Ramos (cell line): Measurements from ENCODE around the gene TDRD5.

Source experiments
- in situ Hi-C: fragments of 300-500 bp; cut with MboI; formaldehyde crosslinking; loops from one replicate; pipeline ENCODE4 v1.14.3; 2022; ENCODE audit warnings: low sequenced_read_pairs; ENCODE audit not compliant: unreplicated experiment

The TDRD5 gene, protein sequence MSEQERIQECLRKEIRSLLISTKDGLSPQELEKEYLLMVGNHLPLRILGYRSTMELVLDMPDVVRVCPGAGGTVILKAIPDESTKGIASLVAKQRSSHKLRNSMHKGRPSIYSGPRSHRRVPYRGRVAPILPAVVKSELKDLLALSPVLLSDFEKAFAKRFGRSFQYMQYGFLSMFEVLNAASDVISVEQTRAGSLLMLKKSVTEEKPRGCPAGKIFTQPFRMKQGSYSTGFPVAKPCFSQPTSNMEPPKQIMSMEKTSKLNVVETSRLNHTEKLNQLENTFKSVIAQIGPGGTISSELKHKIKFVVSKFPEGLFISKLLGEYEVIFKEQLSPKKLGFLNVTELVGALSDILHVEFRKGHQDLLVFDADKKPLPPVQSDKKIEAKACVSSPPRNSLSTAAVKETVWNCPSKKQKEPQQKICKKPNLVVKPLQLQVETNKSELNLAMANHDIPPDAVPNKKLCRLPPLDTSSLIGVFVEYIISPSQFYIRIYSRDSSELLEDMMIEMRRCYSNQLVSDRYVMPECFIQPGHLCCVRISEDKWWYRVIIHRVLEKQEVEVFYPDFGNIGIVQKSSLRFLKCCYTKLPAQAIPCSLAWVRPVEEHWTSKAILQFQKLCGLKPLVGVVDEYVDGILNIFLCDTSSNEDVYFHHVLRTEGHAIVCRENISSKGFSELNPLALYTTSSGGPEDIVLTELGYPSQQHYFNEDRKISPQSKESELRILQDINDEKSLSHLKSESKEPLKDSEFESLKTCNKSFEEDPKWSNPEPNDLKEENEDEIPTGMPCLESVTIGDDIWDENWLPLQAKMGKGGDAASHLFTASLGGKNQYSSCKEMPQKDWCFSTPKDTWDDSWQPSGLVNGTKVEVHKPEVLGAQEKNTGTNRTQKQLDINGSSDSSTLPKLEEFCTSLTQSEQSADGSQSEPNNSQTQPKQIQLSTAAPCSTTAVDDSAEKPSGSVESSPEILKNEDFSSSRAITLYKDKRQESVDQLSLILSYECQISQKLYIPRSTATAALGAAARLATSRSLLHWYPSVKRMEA

DNA sequence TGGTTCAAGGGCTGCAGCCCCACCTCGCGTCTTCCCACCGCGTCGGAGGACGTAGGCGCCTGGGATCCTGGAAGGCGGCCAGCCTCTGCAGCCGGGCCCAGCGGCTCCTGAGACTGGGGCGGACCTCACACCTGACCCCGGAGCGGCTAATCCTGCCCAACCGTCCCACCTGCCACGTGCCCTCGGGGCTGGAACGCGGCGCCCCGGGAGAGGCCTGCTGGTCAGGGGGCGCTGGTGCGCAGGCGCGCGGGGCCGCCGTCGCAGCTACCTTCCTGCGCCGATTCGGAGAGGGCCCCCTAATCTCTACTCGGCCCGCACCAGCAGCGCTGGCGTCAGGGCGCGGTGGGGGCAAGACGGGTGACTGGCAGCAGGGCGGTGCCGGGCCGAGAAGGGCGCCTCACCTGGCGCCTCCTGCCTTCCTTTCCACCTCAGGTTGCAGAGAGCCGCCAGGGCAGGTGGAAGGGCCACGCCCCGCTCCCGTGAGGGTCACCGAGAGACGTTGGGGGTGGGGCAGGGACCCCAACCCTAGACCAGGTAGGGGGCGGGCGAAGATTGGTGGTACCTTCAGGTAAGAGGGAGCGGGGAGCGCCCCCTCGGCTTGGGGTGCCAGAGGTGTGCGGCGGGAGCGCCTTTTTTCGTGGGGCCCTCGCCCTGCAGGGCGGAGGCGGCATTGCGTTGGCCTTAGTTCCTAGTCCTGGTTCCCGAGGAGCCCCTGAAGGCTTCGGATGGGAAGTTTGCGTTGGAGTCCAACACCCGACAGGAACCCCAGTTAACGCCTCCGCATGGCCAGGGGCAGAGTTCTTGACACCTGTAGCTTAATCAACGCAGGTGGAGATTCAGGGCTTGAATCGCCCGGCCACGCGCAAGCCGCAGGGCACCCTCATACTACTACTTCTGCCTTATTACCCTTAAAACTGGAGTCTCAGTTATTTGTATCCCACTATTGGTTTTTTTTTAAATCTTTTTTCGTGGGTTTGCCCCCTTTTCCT is at the start of gene TDRD5:
TDRD5 (plus strand) TSS at position 241 of the 989 bp plus-strand sequence. CDS start 784 bp downstream, outside the sequence.
- in situ Hi-C loops, result no loop called here

DNA sequence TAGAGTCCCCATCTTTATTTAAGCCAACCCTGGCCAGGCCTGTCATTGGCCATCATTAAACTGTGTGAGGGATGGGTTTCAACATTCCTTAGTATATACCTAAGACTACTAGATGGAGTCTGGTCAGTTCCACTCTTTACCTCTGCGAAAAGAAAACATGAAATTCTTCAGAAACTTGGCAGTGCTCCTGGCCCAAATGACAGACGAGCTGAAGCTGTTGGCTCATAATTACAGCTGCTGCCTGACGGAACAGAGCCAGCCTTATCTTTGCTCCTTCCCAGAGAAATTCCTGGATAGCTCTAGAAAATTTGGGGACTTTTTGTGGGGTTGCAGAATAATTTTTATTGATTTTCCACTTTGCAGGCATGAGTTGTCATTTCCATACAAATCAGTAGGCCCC is 46.3 kb upstream of the TDRD5 start:
- in situ Hi-C loops, result no loop called here

DNA sequence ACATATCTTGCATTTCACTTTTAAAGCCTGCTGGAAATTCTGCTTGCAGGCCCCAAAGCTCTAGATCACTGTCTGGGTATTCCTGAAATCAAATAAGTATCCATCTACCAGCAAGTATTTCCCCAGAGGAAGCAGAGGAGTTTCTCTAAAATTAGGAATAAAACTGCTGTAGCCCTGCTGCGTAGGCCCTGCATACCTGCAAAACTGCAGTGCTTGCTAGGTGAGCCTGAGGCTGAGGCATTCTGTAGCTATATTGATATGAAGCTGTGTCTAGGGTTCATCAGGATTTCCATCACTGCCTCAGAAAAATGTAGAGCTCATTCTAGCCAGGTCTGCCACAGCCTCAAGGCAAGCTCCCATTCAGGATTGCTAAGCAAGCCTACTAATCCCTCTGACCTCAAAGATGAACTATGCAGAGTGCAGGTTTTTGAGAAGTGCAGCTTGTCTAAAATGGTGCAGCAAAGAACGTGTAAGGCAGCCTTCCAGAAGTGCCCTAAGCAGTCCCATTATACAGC is 44.6 kb upstream of the TDRD5 start:
- in situ Hi-C loops, result no loop called here

DNA sequence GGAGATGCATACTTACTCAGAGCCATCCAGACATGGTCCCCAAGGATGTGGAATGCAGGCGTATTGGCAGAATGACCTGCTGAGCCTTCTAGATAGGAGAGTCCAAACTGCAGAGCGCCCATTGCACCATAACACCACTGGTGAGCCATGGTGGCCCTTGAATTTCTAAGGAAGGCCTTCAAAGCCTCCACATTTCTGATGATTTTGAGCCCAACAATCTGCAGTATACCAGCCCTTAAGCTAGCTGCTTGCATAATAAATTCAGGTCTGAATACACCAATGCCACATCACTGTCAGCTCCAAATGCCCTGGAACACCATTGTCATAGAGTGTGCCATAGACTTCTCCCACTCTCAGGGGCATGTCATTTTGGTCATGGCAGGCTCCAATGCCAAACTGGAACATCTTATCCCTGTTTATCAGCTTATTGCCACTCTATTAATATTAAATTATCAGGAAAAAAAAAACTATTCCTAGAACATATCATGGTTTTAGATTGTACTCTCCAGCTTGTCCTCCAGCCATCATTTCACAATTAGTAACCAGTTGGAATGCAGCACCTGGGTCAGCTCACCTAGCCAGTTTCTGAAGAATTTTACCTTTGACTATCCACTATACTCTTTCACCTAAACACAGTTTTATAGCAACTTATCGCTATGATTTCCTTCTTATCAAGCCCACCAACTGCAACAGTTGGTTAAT is 42.8 kb upstream of the TDRD5 start:
- in situ Hi-C loops, result no loop called here

GRCh38 chr1:179549368-179549700 is 42.3 kb upstream of the TDRD5 start:
- in situ Hi-C loops, result no loop called here

DNA sequence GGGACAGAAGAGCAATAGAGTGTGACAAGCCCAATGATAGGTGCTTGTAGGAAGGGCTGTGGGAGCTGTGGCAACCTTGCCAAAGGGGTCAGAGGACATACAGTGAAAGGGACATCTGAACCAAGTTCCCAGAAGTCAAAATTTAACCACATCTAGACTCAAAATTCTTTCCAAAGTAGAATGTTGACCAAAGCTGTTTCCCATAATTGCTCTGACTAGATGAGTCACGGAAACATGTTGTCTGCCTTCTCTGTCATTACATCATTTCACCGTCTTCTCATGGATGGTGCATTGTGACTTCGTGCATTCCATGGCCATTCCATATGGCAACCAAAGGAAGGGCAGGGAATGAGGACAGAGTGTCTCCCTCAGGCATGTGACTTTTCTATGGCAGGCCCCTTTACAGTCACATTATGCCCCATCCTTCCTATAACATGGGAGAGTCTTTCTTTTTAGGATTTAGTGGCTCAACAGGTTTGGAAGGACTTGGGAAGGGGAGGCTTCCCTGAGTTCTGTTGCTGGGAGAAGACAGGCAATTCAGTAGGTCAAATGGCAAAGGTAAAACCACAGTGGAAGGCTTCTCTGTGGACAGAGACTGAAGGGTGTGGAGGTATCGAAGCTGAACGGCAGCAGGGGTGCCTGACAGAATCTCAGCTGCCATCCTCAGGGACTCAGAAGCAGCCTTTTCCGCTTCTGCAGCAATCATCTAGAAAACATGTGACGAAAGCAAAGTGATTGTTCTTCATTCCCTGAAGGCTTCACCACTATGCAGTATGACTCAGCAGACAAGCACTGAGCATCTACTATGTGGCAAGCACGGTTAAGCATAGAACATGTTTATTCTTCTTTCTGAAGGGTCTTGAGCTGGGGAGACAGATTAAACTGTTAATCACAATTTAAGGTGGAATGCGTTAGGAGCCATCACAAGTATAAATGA is 40.6 kb upstream of the TDRD5 start:
- in situ Hi-C loops, result no loop called here

GRCh38 chr1:179554427-179554826 is 37.2 kb upstream of the TDRD5 start:
- in situ Hi-C loops, result no loop called here

DNA sequence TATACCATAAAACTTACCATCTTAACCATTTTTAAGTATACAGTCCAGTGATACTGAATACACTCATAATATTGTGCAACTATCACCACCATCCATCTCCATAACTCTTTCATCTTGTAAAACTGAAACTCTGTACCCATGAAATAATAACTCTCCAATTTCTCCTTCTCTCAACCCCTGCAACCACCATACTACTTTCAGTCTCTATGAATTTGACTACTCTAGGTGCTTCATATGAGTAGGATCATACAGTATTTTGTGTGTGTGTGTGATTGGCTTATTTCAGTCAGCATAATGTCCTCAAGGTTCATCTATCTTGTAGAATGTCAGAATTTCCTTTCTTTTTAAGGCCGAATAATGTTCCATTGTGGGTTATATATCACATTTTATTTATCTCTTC is 33.6 kb upstream of the TDRD5 start:
- in situ Hi-C loops, result no loop called here

DNA sequence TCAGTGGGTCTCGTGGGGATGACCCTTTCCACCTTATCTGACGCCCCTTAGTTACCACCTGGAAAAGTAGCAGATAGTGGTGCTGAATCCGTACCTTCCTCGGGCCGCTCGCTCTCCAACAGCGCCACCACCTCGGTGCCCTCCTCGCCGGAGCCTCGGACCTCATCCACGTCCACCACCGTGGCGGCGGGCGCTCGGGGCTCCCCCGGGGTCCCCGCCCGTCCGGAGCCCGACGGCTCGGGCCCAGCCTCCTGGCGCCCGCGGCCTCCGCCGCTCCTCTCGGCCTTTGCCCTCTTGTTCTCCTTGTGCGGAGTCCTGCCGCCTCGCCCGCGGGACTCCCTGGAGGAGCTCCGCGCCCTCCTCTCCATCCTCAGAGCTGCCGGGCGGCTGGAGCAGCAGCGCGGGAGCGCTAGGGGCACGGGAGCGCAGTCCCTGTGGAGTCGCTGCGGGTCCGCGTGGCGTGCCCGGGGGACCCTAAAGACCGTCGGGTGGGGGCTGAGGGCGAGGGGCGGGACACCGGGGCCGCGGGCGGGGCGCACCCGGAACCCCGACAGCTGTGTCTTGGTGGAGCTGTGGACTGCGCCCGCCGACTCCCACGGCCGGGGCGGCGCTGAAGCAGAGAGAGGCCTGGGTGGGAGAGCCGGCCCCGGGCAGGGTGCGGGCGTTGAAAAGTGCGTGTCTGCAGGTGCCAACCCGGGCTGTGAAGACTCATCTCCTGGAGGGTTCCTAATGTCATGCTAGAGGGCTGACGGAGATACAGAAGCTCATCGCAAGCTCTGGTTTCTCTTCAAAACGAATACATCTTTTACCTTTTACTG is 15.9 kb upstream of the TDRD5 start, which contains the start of gene NPHS2:
NPHS2 (minus strand) TSS at position 452 of the 818 bp plus-strand sequence; CDS start at position 368, 84 bp downstream.
- in situ Hi-C loops, result no loop called here

DNA sequence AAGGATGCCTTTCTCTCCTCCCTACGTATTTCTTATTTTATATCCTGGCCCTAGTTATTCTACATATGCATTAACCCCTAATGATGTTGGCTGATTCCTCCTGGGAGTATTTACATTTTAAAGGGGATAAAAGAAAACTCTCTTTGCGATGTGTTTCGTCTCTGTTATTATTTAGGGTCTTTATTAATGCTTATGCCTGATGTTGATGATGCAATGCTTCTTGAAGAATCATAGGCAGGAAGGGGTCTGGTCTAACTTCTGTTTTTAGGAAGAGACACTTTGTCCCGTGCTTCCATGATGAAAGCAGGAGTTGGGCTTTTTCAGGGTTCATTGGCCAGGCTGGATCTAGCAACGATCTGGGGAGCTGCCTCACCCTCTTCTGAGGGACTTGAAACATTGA is 15.1 kb upstream of the TDRD5 start:
- in situ Hi-C loops, result no loop called here

- in situ Hi-C loops, result no loop called here
Measured at GRCh38 chr1:179583771-179584320, 7.8 kb upstream of the TDRD5 start.

GRCh38 chr1:179586107-179586823 is 5.4 kb upstream of the TDRD5 start:
- in situ Hi-C loops, result no loop called here

DNA sequence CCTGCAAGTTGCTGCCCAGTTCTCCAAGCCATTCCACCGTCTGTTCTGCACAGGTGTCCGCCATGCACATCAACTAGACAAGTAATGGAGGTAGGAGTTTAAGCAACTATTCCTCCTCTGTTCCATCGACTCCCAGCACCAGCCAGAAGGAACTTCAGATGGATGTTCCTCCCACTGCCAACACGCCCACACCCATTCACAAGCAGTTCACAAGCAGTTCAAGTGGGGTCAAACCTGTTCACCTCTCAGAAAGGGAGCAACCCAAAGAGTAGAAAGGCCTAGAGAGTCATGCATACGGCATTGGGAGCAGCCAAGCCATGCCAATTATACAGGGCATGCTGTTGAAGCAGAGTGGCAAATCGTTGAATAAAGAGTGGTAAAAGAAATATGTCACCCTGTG is 4.3 kb upstream of the TDRD5 start:
- in situ Hi-C loops, result no loop called here

- in situ Hi-C loops, result no loop called here
Measured at GRCh38 chr1:179588425-179589024, 3.1 kb upstream of the TDRD5 start.

DNA sequence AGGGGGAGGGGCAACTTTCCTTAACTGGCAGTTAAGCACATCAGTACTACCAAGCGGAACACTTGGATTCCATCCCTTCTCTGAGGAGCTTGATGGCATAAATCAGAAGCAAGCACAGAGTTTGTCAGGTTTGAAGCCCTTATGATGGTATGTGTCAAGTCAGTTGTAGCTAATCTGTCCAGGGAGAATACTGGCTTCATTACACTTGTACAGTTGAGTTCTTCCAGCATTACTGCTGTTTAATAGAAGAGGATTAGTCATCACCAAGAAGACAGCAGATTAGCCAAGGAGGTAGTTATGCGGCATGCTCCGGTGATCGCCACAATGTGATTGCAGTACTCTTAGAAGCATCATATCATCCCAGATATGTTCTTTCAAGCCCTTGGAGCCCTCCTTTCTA is 2.1 kb upstream of the TDRD5 start:
- in situ Hi-C loops, result no loop called here

GRCh38 chr1:179590671-179591070 is 961 bp upstream of the TDRD5 start:
- in situ Hi-C loops, result no loop called here
